RPMI8226 (cell line): ENCODE measurements around the gene PITX3.
A peak's percentile ranks its signal among the peaks of the same experiment; 100 is the strongest.
"Not testable (repeated sequence)": the region's sequence is repeated elsewhere in the genome, so short reads cannot be mapped to it uniquely, and the experiment has no call there.

ENCODE experiments used
- DNase-seq: peaks from one replicate; pipeline ENCODE4 v3.0.0-alpha.2; 2015

PITX3 gene

GRCh38 chr10:102225646-102226541, 15.4 kb downstream of the PITX3 start, which contains the start of gene ELOVL3:
Gene ELOVL3, plus strand, starts transcription at chr10:102226299. Its CDS starts 250 bp downstream, at chr10:102226549.
- DNase-seq, result peak; percentile 72

- DNase-seq, result no peak
These were observed 18.5 kb downstream of the PITX3 start for GRCh38 chr10:102222797-102223196.

GRCh38 chr10:102220612-102221011, 20.7 kb downstream of the PITX3 start:
- DNase-seq, result peak; percentile 36

GRCh38 chr10:102219370-102219769, 21.9 kb downstream of the PITX3 start:
- no peak for DNase-seq

GRCh38 chr10:102213599-102213998, 27.7 kb downstream of the PITX3 start:
- not testable (repeated sequence) for DNase-seq

GRCh38 chr10:102211615-102212299, 29.6 kb downstream of the PITX3 start:
- DNase-seq, result no peak

DNA sequence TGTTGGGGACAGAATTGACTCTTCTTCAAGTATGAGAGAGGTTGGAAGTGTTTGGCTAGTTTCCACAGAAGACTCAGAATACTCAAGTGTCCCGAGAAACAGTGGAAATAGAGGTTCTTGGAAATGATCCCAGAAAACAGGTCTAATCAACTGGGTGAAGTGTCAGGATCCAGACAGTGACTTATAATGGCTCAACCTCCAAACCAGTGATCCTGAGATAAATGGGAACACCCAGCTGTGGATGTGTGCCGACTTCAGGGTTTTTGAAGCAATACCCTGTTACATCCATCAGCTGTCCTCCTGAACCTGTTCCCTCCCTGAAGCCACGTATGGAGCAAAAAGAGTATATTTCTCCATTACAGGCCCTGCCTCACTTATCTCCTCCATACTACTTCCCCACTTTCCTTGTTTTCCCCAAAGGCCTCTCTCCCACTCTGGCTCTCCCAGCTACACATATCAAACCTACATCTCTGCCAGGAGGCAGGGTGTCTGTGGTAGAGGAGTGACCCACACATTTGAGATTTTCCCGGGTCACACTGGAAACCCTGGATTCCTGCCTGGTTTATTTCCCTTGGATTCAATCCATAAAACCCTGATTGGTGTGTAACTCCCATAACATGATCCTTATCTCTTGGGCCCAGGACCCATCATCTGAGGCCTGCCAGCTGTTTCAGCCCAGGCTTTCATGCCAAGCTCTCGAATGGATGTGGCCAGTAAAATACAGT, 32.8 kb downstream of the PITX3 start:
- no peak for DNase-seq

DNA sequence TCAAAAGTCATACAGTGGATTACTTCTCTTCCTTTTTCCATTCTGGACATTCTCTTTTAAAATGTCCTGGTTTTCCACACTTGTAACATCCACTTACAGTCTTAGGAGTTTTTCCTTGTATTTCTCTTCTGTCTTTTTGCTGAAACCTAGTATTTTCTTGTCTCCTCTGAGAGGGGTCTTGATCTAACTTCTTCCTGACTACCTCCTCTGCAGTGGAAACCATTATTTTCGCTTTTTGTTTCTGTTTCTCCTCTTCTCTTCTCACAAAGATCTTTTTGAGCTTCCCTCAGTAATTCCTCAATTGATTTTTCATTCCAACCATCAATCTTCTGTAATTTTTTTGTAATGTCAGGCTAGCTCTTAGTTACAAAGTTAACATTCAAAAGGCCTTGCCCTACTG, 38.9 kb downstream of the PITX3 start:
- no peak for DNase-seq

- DNase-seq, result no peak
These were observed 40.3 kb downstream of the PITX3 start for GRCh38 chr10:102200751-102201640.

- DNase-seq, result no peak
These were observed 43.3 kb downstream of the PITX3 start for GRCh38 chr10:102198027-102198426.

- no peak for DNase-seq
These were observed 44.4 kb downstream of the PITX3 start for GRCh38 chr10:102196893-102197292.

DNA sequence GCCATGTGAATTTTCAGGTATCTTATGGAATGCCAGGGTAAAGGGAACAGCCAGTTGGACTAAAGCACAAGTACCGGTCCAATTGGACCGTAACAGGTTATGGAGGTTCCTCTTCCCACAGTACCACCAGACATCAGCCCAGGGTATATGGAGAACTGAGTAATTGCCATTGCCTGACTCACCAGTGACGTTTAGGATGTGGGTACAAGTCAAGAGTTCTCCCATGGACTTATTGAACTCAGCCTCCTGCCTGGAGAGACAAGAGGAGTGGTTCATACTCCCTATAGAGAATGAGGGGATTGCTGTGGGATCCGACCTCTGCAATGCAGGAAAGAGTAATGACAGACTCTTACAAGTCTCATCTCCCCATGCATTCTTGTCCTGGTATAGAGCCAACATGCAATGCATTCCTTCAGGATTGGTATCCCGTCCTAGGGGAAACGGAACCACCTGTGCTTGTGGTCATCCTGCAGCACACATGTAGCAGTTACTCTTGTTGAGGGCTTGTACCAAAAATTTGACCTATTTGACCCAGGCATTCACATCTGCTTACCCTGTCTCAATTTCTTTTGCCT, 45.9 kb downstream of the PITX3 start:
- no peak for DNase-seq

GRCh38 chr10:102191956-102192355, 49.4 kb downstream of the PITX3 start:
- DNase-seq, result no peak

GRCh38 chr10:102188941-102189898, 52.1 kb downstream of the PITX3 start:
- DNase-seq, result peak; percentile 36

DNA sequence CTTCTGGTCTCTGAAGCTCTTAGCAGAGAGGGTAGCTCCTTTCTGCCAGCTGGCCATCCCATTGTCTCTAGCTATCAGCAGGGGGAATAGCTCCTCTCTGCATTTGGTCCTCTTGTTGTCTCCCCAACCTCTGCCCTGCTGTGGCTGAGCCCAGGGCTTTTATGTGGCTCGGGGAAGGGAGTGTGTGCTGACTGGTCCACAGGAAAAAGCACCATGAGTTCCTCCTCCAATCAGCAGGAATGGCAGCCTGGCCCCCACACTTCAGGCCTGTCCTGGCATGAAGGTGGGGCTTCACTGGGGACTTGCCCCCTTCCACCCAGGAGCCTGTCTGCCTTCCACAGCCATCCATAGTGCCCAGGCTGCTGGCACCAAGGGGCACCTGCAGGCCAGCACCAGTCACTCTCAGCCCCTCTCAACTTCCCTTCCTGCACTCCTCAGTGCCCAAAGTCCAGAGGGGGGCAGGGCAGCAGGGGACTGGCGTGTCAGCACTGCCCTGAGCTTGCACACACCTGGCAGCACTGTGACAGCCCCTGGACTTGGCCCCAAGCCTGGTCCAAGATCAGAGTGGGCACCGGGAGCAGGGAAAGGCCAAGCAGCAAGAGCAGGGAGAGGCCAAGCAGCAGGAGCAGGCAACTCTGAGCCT, 52.9 kb downstream of the PITX3 start:
- peak; percentile 66 for DNase-seq

DNA sequence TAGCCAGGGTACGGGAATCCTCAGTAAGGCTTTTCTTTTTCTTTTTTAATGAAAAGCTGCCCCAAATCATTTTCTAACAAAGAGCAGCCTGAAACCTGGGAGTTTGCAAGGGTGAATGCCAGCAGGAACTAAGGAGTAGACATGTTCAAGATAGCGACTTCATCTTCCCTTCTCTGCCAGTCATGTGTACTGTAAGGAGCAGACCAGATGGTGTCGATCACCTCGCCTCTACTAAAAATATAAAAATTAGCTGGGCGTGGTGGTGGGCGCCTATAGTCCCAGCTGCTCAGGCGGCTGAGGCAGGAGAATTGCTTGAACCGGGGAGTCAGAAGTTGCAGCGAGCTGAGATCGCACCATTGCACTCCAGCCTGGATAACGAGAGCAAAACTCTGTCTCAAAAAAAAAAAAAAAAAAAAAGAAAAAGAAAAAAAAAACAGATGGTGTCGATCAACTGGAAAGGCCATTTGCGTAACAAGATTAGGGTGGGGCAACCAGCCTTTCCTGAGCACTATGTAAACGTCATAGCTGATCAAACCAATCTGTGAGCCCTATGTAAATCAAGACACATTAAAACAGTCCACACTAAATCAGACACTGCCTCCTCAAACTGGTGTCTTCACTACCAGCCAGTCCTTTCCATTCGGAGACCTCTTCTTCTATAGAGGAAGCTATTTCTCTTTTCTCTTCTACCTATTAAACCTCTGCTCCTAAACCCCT, 55.3 kb downstream of the PITX3 start:
- DNase-seq, result no peak

DNA sequence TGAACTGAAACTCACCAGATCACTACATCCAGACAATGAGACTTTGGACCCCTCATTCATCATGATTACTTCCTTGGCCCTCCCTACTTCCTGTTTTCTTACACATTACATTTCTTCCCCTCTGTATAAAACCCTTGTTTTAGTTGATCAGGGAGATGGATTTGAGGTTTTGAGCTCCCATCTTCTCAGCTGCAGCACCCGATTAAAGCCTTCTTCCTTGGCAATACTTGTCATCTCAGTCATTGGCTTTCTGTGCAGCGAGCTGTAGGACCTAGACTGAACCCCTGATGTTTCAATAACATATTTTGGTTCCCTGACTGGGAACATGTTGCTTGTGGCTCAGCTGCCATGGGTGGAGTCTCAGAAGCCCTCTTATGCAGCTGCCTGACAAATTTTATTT, 56.0 kb downstream of the PITX3 start:
- no peak for DNase-seq

DNA sequence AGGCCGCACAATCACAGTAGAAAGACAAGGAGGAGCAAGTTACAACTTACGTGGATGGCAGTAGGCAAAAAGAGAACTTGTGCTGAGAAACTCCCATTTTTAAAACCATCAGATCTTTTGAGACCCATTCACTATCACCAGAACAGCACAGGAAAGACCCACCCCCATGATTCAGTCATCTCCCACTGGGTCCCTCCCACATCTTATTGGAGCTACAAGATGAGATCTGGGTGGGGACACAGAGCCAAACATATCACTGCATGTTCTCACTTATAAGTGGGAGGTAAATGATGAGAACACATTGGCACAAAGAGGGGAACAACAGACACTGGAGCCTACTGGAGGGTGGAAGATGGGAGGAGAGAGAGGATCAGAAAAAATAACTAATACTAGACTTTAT, 56.7 kb downstream of the PITX3 start:
- no peak for DNase-seq
